ENCODE measurements around the gene WFIKKN1. TPM values are rescaled to one million over a fixed set of nuclear protein-coding genes. Genes with fewer than 3 reads are reported as not detected.

WFIKKN1 gene
- total and polyA plus RNA-seq, 2 of the 4 experiments (the other 2 are of a cell fraction): 0.10 TPM; not detected in 1

- no peak for TF ChIP-seq BHLHE40 (IDR thresholded peaks at IDR 0.05; ENCODE audit: low read depth, low read length)
Measured at GRCh38 chr16:658679-659571, 28.1 kb downstream of the WFIKKN1 start (continued).

GRCh38 chr16:659618-660017 is 28.8 kb downstream of the WFIKKN1 start:
- Histone ChIP-seq H3K14ac (replicated peaks; ENCODE audit: low read depth, low read length) (no peak overlapping the region), H2AFZ (replicated peaks; ENCODE audit: low read length, poor library complexity) (no peak overlapping the region), H3K18ac (ENCODE audit: low read depth, low read length) (no peak overlapping the region), H3K9me1 (ENCODE audit: insufficient read depth, low read length) (no peaks in the 10 kb centered on the region), H2BK120ac (ENCODE audit: low read depth, low read length) (no peak overlapping the region), H3K9ac (ENCODE audit: low read depth, low read length) (no peak overlapping the region), H4K5ac (ENCODE audit: low read depth, low read length) (no peak overlapping the region), H2BK5ac (ENCODE audit: low read depth, low read length, poor library complexity, severe bottlenecking) (no peak overlapping the region), H3K27me3 (ENCODE audit: control insufficient read depth, insufficient read depth, low read length) (no peaks in the 10 kb centered on the region), H2AK9ac (replicated peaks; ENCODE audit: low read depth, low read length, poor library complexity) (no peak overlapping the region), H3K56ac (ENCODE audit: extremely low read depth, insufficient read depth, low read length) (no peak overlapping the region), H3K36me3 (ENCODE audit: control insufficient read depth, insufficient read depth, low read length) (peaks cover 4% of the 10 kb centered on the region), H3K79me1 (ENCODE audit: low read depth in 1 of 2, low read length in 2 of 2) (no peaks in the 10 kb centered on the region), H3K23ac (ENCODE audit: low read depth, low read length) (no peak overlapping the region), H4K20me1 (ENCODE audit: insufficient read depth, low read length) (no peaks in the 10 kb centered on the region), H2AK5ac (ENCODE audit: low read depth, low read length) (no peak overlapping the region), H2BK20ac (ENCODE audit: low read depth, low read length) (no peak overlapping the region), H2BK15ac (ENCODE audit: low read depth, low read length) (no peak overlapping the region), H3K4me1 (ENCODE audit: control insufficient read depth, insufficient read depth, low read length) (peaks cover 5% of the 10 kb centered on the region), H3K4me3 (ENCODE audit: insufficient read depth, low read depth, low read length) (no peak overlapping the region), H3K9me3 (ENCODE audit: control insufficient read depth, insufficient read depth, low read length) (no peaks in the 10 kb centered on the region), H3K4ac (ENCODE audit: low read depth, low read length) (no peak overlapping the region), H3K27ac (ENCODE audit: insufficient read depth, low read length) (no peak overlapping the region), H3K4me2 (ENCODE audit: low read depth, low read length) (no peak overlapping the region), H4K8ac (ENCODE audit: low read depth in 2 of 2, low read length in 2 of 2) (no peak overlapping the region), H4K91ac (ENCODE audit: insufficient read depth, low read depth, low read length) (no peak overlapping the region)
- WGBS, 2 experiments (ENCODE audit: extremely low coverage in 2 of 2, insufficient read length in 1 of 2): 90% methylated on average over 9 of the region's 20 CpGs; no CpG with 5 or more reads in 1 of the 2 experiments
- no TSS peak for BruUV-seq (replicated peaks)
- ChIA-PET POLR2A (ENCODE audit: unreplicated experiment) (no interaction called here), CTCF (interaction anchor here (0.7 kb wide), 1 partner anchor 12 kb away, joined by 3 read pairs; no protein-coding TSS in a partner anchor)
- DNase-seq (no peak), ATAC-seq (ENCODE audit: low read depth) (no peak)
- in situ Hi-C loops (cut with MboI; ENCODE audit: low sequenced_read_pairs) (no loop called here), dilution Hi-C loops (cut with HindIII; ENCODE audit: low sequenced_read_pairs, unreplicated experiment) (no loop called here), intact Hi-C loops (cut with micrococcal nuclease) (loop anchor here (2.0 kb wide), 1 partner anchor 81 kb away; no protein-coding TSS in a partner anchor)
- no peak for TF ChIP-seq RCOR1 (IDR thresholded peaks at IDR 0.05; ENCODE audit: insufficient replicate concordance, low read length)
- no peak for TF ChIP-seq MXI1 (IDR thresholded peaks at IDR 0.05; ENCODE audit: borderline replicate concordance, low read depth, low read length)
- TF ChIP-seq FOS (IDR thresholded peaks at IDR 0.05; ENCODE audit: low read depth, low read length): no peak
- no peak for TF ChIP-seq BHLHE40 (IDR thresholded peaks at IDR 0.05; ENCODE audit: low read depth, low read length)
- TF ChIP-seq RFX5 (IDR thresholded peaks at IDR 0.05; ENCODE audit: low read depth, low read length): no peak
- TF ChIP-seq MAZ (IDR thresholded peaks at IDR 0.05; ENCODE audit: borderline replicate concordance, low read depth, low read length): no peak
- no peak for TF ChIP-seq RAD21 (IDR thresholded peaks at IDR 0.05; ENCODE audit: low read length)
- TF ChIP-seq ELK1 (IDR thresholded peaks at IDR 0.05; ENCODE audit: borderline replicate concordance, low read depth, low read length): no peak
- TF ChIP-seq CEBPB (IDR thresholded peaks at IDR 0.05; ENCODE audit: low read depth, low read length): no peak
- TF ChIP-seq NFE2L2 (IDR thresholded peaks at IDR 0.05; ENCODE audit: low read depth, low read length): no peak
- TF ChIP-seq POLR2A (IDR thresholded peaks at IDR 0.05; ENCODE audit: low read depth, low read length): no peak
- TF ChIP-seq MAFK (IDR thresholded peaks at IDR 0.05; ENCODE audit: low read depth, low read length): no peak
- no peak for TF ChIP-seq CTCF (conservative IDR thresholded peaks at IDR 0.05; ENCODE audit: low read depth, low read length)
- no peak for TF ChIP-seq CHD1 (IDR thresholded peaks at IDR 0.05; ENCODE audit: low read depth, low read length)
